Ureter (tissue), 1 donor: ENCODE results near the gene SMYD3. TPM values are rescaled to one million over a fixed set of nuclear protein-coding genes. Genes with fewer than 3 reads are reported as not detected.

Source experiments
- DNase-seq: peaks from one replicate; pipeline ENCODE4 v3.0.0-alpha.2; 2020; ENCODE audit warnings: low spot score
- total RNA-seq: library from RNA; stranded (reverse); gene quantifications from one replicate; pipeline ENCODE4 v1.2.4, GENCODE V29; 2023
- donor health status: DM: yes; HTN: yes; CAD: no.

The SMYD3 gene
- total RNA-seq, 1 donor from 2014 or later: 29.3 TPM

- DNase-seq: no peak
Observed at GRCh38 chr1:245873883-245874671, 633.0 kb downstream of the SMYD3 start.

- no peak for DNase-seq
Observed at GRCh38 chr1:245873068-245873467, 634.0 kb downstream of the SMYD3 start.

- DNase-seq: no peak
Observed at GRCh38 chr1:245872475-245872874, 634.6 kb downstream of the SMYD3 start.

GRCh38 chr1:245871915-245872314, 635.2 kb downstream of the SMYD3 start:
- no peak for DNase-seq

- DNase-seq: no peak
Observed at GRCh38 chr1:245871191-245871590, 635.9 kb downstream of the SMYD3 start.

- DNase-seq: no peak
Observed at GRCh38 chr1:245870698-245871097, 636.4 kb downstream of the SMYD3 start.

GRCh38 chr1:245869847-245870246, 637.2 kb downstream of the SMYD3 start:
- DNase-seq: no peak

- no peak for DNase-seq
Observed at GRCh38 chr1:245867738-245868137, 639.3 kb downstream of the SMYD3 start.

GRCh38 chr1:245864872-245865271, 642.2 kb downstream of the SMYD3 start:
- DNase-seq: no peak

GRCh38 chr1:245863566-245864184, 643.4 kb downstream of the SMYD3 start:
- no peak for DNase-seq

GRCh38 chr1:245862812-245863540, 644.1 kb downstream of the SMYD3 start:
- DNase-seq: no peak

GRCh38 chr1:245860657-245861544, 646.2 kb downstream of the SMYD3 start:
- no peak for DNase-seq

GRCh38 chr1:245859493-245860114, 647.5 kb downstream of the SMYD3 start:
- no peak for DNase-seq

- DNase-seq: no peak
Observed at GRCh38 chr1:245858722-245859492, 648.2 kb downstream of the SMYD3 start.

- DNase-seq: no peak
Observed at GRCh38 chr1:245858022-245858721, 648.9 kb downstream of the SMYD3 start.

GRCh38 chr1:245856944-245857531, 650.0 kb downstream of the SMYD3 start:
- no peak for DNase-seq

GRCh38 chr1:245855846-245856730, 651.0 kb downstream of the SMYD3 start:
- no peak for DNase-seq

GRCh38 chr1:245853291-245853690, 653.8 kb downstream of the SMYD3 start:
- no peak for DNase-seq
